IgD-negative memory B cell (primary cell): ENCODE data around the gene PRPF6. TPM values are rescaled to one million over a fixed set of nuclear protein-coding genes. Genes with fewer than 3 reads are reported as not detected.

Experiments
- H3K27ac Mint-ChIP-seq, 3 donors: one replicate each; pipeline ENCODE4 v1.8.0; 2020 to 2022; ENCODE audit warnings: mild to moderate bottlenecking in 3 of 3, mixed read lengths in 3 of 3, moderate library complexity in 1 of 3
- H3K27me3 Mint-ChIP-seq: one replicate; pipeline ENCODE4 v1.8.0; 2021; ENCODE audit warnings: mixed read lengths
- H3K36me3 Mint-ChIP-seq: one replicate; pipeline ENCODE4 v1.8.0; 2020; ENCODE audit warnings: mild to moderate bottlenecking, mixed read lengths
- H3K4me1 Mint-ChIP-seq, 3 donors: one replicate each; pipeline ENCODE4 v1.8.0; 2020 to 2022; ENCODE audit warnings: mixed read lengths in 3 of 3, mild to moderate bottlenecking in 1 of 3
- H3K4me3 Mint-ChIP-seq, 4 donors: one replicate each; pipeline ENCODE4 v1.8.0; 2020 to 2022; ENCODE audit warnings: mild to moderate bottlenecking in 4 of 4, mixed read lengths in 4 of 4, moderate library complexity in 3 of 4
- H3K9me3 Mint-ChIP-seq, 3 donors: one replicate each; pipeline ENCODE4 v1.8.0; 2020 to 2021; ENCODE audit warnings: mixed read lengths in 3 of 3, mild to moderate bottlenecking in 1 of 3
- polyA plus RNA-seq: library from polyadenylated mRNA; unstranded; fragments of 300-500 nt; fragmentation: Illumina TruSeq; gene quantifications from one replicate; pipeline ENCODE4 v1.2.3, GENCODE V29; 2021

PRPF6 gene
- polyA plus RNA-seq, 1 donor from 2014 or later, result 106 TPM

- Mint-ChIP-seq H3K4me3 (no peak overlapping the region), H3K27me3 (peaks cover 34% of the 10 kb centered on the region), H3K4me1 (peaks cover 0 to 11% (median 9%) of the 10 kb centered on the region in 3 donors), H3K9me3 (no peaks in the 10 kb centered on the region), H3K27ac (peak overlapping the region in 1 of 3 donors; percentile 57), H3K36me3 (peaks cover 3% of the 10 kb centered on the region)
Observed at GRCh38 chr20:64053841-64054661, 73.1 kb downstream of the PRPF6 start.

GRCh38 chr20:64055396-64055892 is 74.5 kb downstream of the PRPF6 start:
- peaks cover 0 to 11% (median 9%) of the 10 kb centered on the region in 3 donors for H3K4me1 Mint-ChIP-seq
- no peaks in the 10 kb centered on the region for H3K9me3 Mint-ChIP-seq
- peaks cover 3% of the 10 kb centered on the region for H3K36me3 Mint-ChIP-seq
- H3K27ac Mint-ChIP-seq, result no peak overlapping the region
- peaks cover 28% of the 10 kb centered on the region for H3K27me3 Mint-ChIP-seq
- H3K4me3 Mint-ChIP-seq, result peak overlapping the region in 1 of 4 donors; percentile 19

GRCh38 chr20:64055893-64056638 is 75.1 kb downstream of the PRPF6 start:
- H3K36me3 Mint-ChIP-seq, result peaks cover 3% of the 10 kb centered on the region
- H3K4me3 Mint-ChIP-seq, result peak overlapping the region in 1 of 4 donors; percentile 9
- H3K27me3 Mint-ChIP-seq, result peaks cover 22% of the 10 kb centered on the region
- H3K9me3 Mint-ChIP-seq, result no peaks in the 10 kb centered on the region
- no peak overlapping the region for H3K27ac Mint-ChIP-seq
- H3K4me1 Mint-ChIP-seq, result peaks cover 0 to 11% (median 9%) of the 10 kb centered on the region in 3 donors

GRCh38 chr20:64056639-64056888 is 75.6 kb downstream of the PRPF6 start:
- H3K27ac Mint-ChIP-seq, result no peak overlapping the region
- peaks cover 20% of the 10 kb centered on the region for H3K27me3 Mint-ChIP-seq
- no peak overlapping the region for H3K4me3 Mint-ChIP-seq
- peaks cover 0 to 11% (median 9%) of the 10 kb centered on the region in 3 donors for H3K4me1 Mint-ChIP-seq
- no peaks in the 10 kb centered on the region for H3K9me3 Mint-ChIP-seq
- peaks cover 3% of the 10 kb centered on the region for H3K36me3 Mint-ChIP-seq

- no peaks in the 10 kb centered on the region for H3K9me3 Mint-ChIP-seq
- peaks cover 15% of the 10 kb centered on the region for H3K27me3 Mint-ChIP-seq
- H3K4me3 Mint-ChIP-seq, result peak overlapping the region in 1 of 4 donors; percentile 78
- peaks cover 3% of the 10 kb centered on the region for H3K36me3 Mint-ChIP-seq
- no peak overlapping the region for H3K27ac Mint-ChIP-seq
- H3K4me1 Mint-ChIP-seq, result peaks cover 0 to 11% (median 11%) of the 10 kb centered on the region in 3 donors
Observed at GRCh38 chr20:64056889-64057627, 76.1 kb downstream of the PRPF6 start.

- Mint-ChIP-seq H3K27me3 (peaks cover 13% of the 10 kb centered on the region), H3K36me3 (peaks cover 3% of the 10 kb centered on the region), H3K4me3 (peak overlapping the region in 3 of 4 donors; percentile 8 to 78 (median 54)), H3K4me1 (peaks cover 0 to 13% (median 11%) of the 10 kb centered on the region in 3 donors), H3K27ac (no peak overlapping the region), H3K9me3 (no peaks in the 10 kb centered on the region)
Observed at GRCh38 chr20:64057628-64058498, 76.9 kb downstream of the PRPF6 start.

GRCh38 chr20:64058536-64058935 is 77.6 kb downstream of the PRPF6 start:
- peak overlapping the region in 1 of 4 donors; percentile 54 for H3K4me3 Mint-ChIP-seq
- peaks cover 3% of the 10 kb centered on the region for H3K36me3 Mint-ChIP-seq
- H3K27me3 Mint-ChIP-seq, result peaks cover 7% of the 10 kb centered on the region
- H3K27ac Mint-ChIP-seq, result peak overlapping the region in 1 of 3 donors; percentile 31
- no peaks in the 10 kb centered on the region for H3K9me3 Mint-ChIP-seq
- peaks cover 0 to 13% (median 7%) of the 10 kb centered on the region in 3 donors for H3K4me1 Mint-ChIP-seq

- peaks cover 4% of the 10 kb centered on the region for H3K27me3 Mint-ChIP-seq
- H3K4me3 Mint-ChIP-seq, result peak overlapping the region in 3 of 4 donors; percentile 65 to 83 (median 81)
- H3K4me1 Mint-ChIP-seq, result peaks cover 17 to 39% (median 25%) of the 10 kb centered on the region in 3 donors
- peaks cover 1% of the 10 kb centered on the region for H3K36me3 Mint-ChIP-seq
- no peaks in the 10 kb centered on the region for H3K9me3 Mint-ChIP-seq
- peak overlapping the region in 1 of 3 donors; percentile 18 for H3K27ac Mint-ChIP-seq
Observed at GRCh38 chr20:64062276-64062595, 81.3 kb downstream of the PRPF6 start.

- Mint-ChIP-seq H3K4me3 (peak within 1 kb of the TSS; percentile 80 to 95 (median 86)), H3K36me3 (peaks cover 1% of the 10 kb centered on the region), H3K27me3 (peaks cover 4% of the 10 kb centered on the region), H3K9me3 (no peaks in the 10 kb centered on the region), H3K27ac (peak within 1 kb of the TSS in 2 of 3 donors; percentile 28 to 61), H3K4me1 (peaks cover 17 to 37% (median 25%) of the 10 kb centered on the region in 3 donors)
Observed at GRCh38 chr20:64062596-64063388, 81.9 kb downstream of the PRPF6 start, which contains the start of gene TCEA2. TSS of gene TCEA2 (plus strand) at chr20:64063198. CDS start at chr20:64063313, 115 bp downstream.

- H3K9me3 Mint-ChIP-seq, result no peaks in the 10 kb centered on the region
- peak overlapping the region in 2 of 3 donors; percentile 28 to 61 for H3K27ac Mint-ChIP-seq
- peaks cover 4% of the 10 kb centered on the region for H3K27me3 Mint-ChIP-seq
- H3K36me3 Mint-ChIP-seq, result peaks cover 1% of the 10 kb centered on the region
- peak overlapping the region; percentile 80 to 95 (median 86) for H3K4me3 Mint-ChIP-seq
- H3K4me1 Mint-ChIP-seq, result peaks cover 17 to 31% (median 20%) of the 10 kb centered on the region in 3 donors
Observed at GRCh38 chr20:64063389-64064144, 82.6 kb downstream of the PRPF6 start.

GRCh38 chr20:64064145-64064698 is 83.3 kb downstream of the PRPF6 start:
- peaks cover 17 to 31% (median 20%) of the 10 kb centered on the region in 3 donors for H3K4me1 Mint-ChIP-seq
- H3K27ac Mint-ChIP-seq, result peak overlapping the region in 2 of 3 donors; percentile 61 to 69

More at GRCh38 chr20:64064145-64064698, 83.3 kb downstream of the PRPF6 start:
- Mint-ChIP-seq H3K27me3 (peaks cover 4% of the 10 kb centered on the region), H3K4me3 (peak overlapping the region; percentile 70 to 95 (median 86)), H3K9me3 (no peaks in the 10 kb centered on the region), H3K36me3 (peaks cover 1% of the 10 kb centered on the region)
